OCI-LY7 (cell line): ENCODE data around the gene VPS8. TPM values are rescaled to one million over a fixed set of nuclear protein-coding genes. Genes with fewer than 3 reads are reported as not detected.

Experiments used
- BruUV-seq: library from RNA; stranded (reverse); fragments of 400-500 nt; replicated peaks from 2 replicates; lab custom pipeline; 2021; lab: Mats Ljungman, UMichigan
- CTCF ChIA-PET: fragments of 300-600 bp; sonication (Branson Sonifier 250); formaldehyde crosslinking; loops from one replicate; lab custom pipeline; 2022; ENCODE audit warnings: antibody characterized with exemption; ENCODE audit not compliant: unreplicated experiment; lab: Charles Lee
- POLR2A ChIA-PET: fragments of 300-600 bp; sonication (Branson Sonifier 250); formaldehyde crosslinking; loops from one replicate; lab custom pipeline; 2022; ENCODE audit warnings: antibody characterized with exemption; lab: Charles Lee
- DNase-seq: peaks from one replicate; pipeline ENCODE4 v3.0.0-alpha.2; 2015; ENCODE audit warnings: low spot score
- H2AFZ ChIP-seq: fragments of 200-600 bp; sonication (generic), shearing (Covaris generic); 2 replicates; pipeline ENCODE4 v1.6.1; 2014; ENCODE audit warnings: mild to moderate bottlenecking, antibody characterized with exemption, low read length, moderate library complexity
- H3K27ac ChIP-seq: fragments of 200-600 bp; sonication (generic); 2 replicates; pipeline ENCODE4 v1.5.1; 2014; ENCODE audit warnings: mixed run types, low read depth, mild to moderate bottlenecking, moderate library complexity, low read length, inconsistent platforms; ENCODE audit not compliant: poor library complexity, severe bottlenecking
- H3K36me3 ChIP-seq: fragments of 200-600 bp; sonication (generic); 2 replicates; pipeline ENCODE4 v1.6.1; 2014; ENCODE audit warnings: mild to moderate bottlenecking, antibody characterized with exemption, low read length, moderate library complexity, mixed read lengths; ENCODE audit not compliant: insufficient read depth
- H3K4me1 ChIP-seq: fragments of 200-600 bp; sonication (generic); 2 replicates; pipeline ENCODE4 v1.5.1; 2014; ENCODE audit warnings: mild to moderate bottlenecking, low read length; ENCODE audit not compliant: insufficient read depth, poor library complexity, severe bottlenecking
- H3K4me2 ChIP-seq: fragments of 200-600 bp; sonication (generic); 2 replicates; pipeline ENCODE4 v1.6.1; 2014; ENCODE audit warnings: mild to moderate bottlenecking, low read length
- H3K4me3 ChIP-seq: fragments of 200-600 bp; sonication (generic); 2 replicates; pipeline ENCODE4 v1.5.1; 2014; ENCODE audit warnings: mild to moderate bottlenecking, low read depth, low read length; ENCODE audit not compliant: poor library complexity, severe bottlenecking
- H3K79me2 ChIP-seq: fragments of 200-600 bp; sonication (generic); 2 replicates; pipeline ENCODE4 v1.6.1; 2016; ENCODE audit warnings: low read depth, mild to moderate bottlenecking, low read length, moderate library complexity, mixed read lengths; ENCODE audit not compliant: insufficient read depth
- H3K9me2 ChIP-seq: fragments of 200-600 bp; sonication (generic); 2 replicates; pipeline ENCODE4 v1.6.1; 2016; ENCODE audit warnings: mild to moderate bottlenecking, low read length, mixed read lengths; ENCODE audit not compliant: insufficient read depth
- H3K9me3 ChIP-seq: fragments of 200-600 bp; sonication (generic); 2 replicates; pipeline ENCODE4 v1.6.1; 2014; ENCODE audit warnings: mild to moderate bottlenecking, mixed run types, low read length, mixed read lengths
- H4K20me1 ChIP-seq: fragments of 200-600 bp; sonication (generic); 2 replicates; pipeline ENCODE4 v1.6.1; 2014; ENCODE audit warnings: mild to moderate bottlenecking, antibody characterized with exemption, low read length, moderate library complexity, mixed read lengths; ENCODE audit not compliant: insufficient read depth
- CTCF ChIP-seq: fragments of 200-600 bp; sonication (generic); conservative IDR thresholded peaks from 2 replicates; pipeline ENCODE4 v1.5.1; 2014; ENCODE audit warnings: mild to moderate bottlenecking, antibody characterized with exemption, low read length, moderate library complexity, mixed read lengths
- EZH2phosphoT487 ChIP-seq: fragments of 200-600 bp; sonication (generic); IDR thresholded peaks from 2 replicates; pipeline ENCODE4 v1.6.1; 2018; ENCODE audit warnings: low read depth, borderline replicate concordance, mild to moderate bottlenecking, mixed run types, antibody characterized with exemption, low read length, moderate library complexity, mixed read lengths
- intact Hi-C: fragments of 100-400 bp; cut with micrococcal nuclease; formaldehyde crosslinking; loops from one replicate; pipeline ENCODE4 v1.10.0; 2022; ENCODE audit not compliant: unreplicated experiment
- total RNA-seq, 2 experiments: library from RNA; depleted of rRNA in 1 of 2; stranded (reverse); fragments of >200 nt in 1 of 2; shearing (Covaris generic) in 1 of 2; gene quantifications; 2 replicates each; pipeline ENCODE4 v1.2.3, GENCODE V29; 2014 to 2022

The VPS8 gene
- total RNA-seq, 2 experiments from 2014 or later, result 33.5 to 44.9 TPM

- POLR2A ChIA-PET, result interaction anchor here (0.6 to 1.3 kb wide), 2 partner anchors 10 to 204 kb away, joined by 3 to 4 read pairs; no protein-coding TSS in a partner anchor
- H2AFZ ChIP-seq, result no peak overlapping the region
- no peaks in the 10 kb centered on the region for H4K20me1 ChIP-seq
- no peak for DNase-seq
- H3K4me2 ChIP-seq, result no peak overlapping the region
- no peak for TF ChIP-seq EZH2phosphoT487
- TF ChIP-seq CTCF, result no peak
- no TSS peak for BruUV-seq
- H3K36me3 ChIP-seq, result peaks cover 54% of the 10 kb centered on the region
- H3K9me2 ChIP-seq, result no peaks in the 10 kb centered on the region
- no peak overlapping the region for H3K4me3 ChIP-seq
- no peaks in the 10 kb centered on the region; the same call in 1 of the 2 replicates for H3K9me3 ChIP-seq
- CTCF ChIA-PET, result no interaction called here
- H3K79me2 ChIP-seq, result no peaks in the 10 kb centered on the region
- no peak overlapping the region for H3K27ac ChIP-seq
- intact Hi-C loops, result no loop called here
- H3K4me1 ChIP-seq, result no peaks in the 10 kb centered on the region
Measured at GRCh38 chr3:184832903-184833302, 20.9 kb downstream of the VPS8 start.

DNA sequence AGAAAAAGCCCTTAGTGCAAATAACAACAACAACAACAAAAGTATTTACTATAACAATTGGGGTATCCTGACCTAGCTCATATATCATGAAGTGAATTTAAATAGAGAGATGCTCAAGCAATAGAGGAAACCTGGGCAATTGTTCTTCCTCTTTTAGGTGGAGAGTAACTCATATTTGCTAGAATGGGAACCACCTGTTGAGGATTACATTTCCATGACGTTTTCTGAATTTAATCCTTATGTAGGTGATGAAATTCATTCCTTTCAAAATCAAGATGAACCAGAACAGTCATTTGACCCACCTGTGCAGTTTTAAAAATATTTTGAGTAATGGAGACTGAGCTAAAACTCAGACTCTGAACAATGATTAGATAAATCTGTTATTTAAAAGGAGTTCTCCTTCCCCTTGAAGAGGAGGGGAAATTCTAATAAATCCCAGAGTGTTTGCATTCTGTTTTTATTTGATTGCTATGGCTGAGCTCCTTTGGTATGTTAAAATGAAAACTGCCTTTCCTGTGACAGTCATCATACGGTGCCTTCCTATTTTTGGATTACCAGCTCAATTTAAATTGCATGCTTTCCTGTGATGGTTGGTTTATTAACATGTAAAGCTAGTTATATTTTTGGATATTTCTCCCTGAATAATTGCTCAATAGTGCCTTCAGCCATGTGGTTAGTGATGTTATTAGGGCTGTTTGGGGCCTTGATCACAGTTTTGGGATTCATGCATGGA lies 24.3 kb downstream of the VPS8 start:
- no peaks in the 10 kb centered on the region for H4K20me1 ChIP-seq
- H3K4me1 ChIP-seq, result no peaks in the 10 kb centered on the region
- intact Hi-C loops, result no loop called here
- ChIA-PET CTCF (no interaction called here), POLR2A (interaction anchor here (0.5 to 1.9 kb wide), 5 partner anchors 9 to 512 kb away, joined by 3 to 6 read pairs (median 4); no protein-coding TSS in a partner anchor)
- peaks cover 38% of the 10 kb centered on the region for H3K36me3 ChIP-seq
- no peak overlapping the region for H3K27ac ChIP-seq
- no peak overlapping the region for H2AFZ ChIP-seq
- no peak for DNase-seq
- H3K4me2 ChIP-seq, result no peak overlapping the region
- H3K9me3 ChIP-seq, result no peaks in the 10 kb centered on the region; the same call in 1 of the 2 replicates
- no peak for TF ChIP-seq EZH2phosphoT487
- TF ChIP-seq CTCF, result no peak
- no peaks in the 10 kb centered on the region for H3K9me2 ChIP-seq
- no TSS peak for BruUV-seq
- H3K79me2 ChIP-seq, result no peaks in the 10 kb centered on the region
- no peak overlapping the region for H3K4me3 ChIP-seq

DNA sequence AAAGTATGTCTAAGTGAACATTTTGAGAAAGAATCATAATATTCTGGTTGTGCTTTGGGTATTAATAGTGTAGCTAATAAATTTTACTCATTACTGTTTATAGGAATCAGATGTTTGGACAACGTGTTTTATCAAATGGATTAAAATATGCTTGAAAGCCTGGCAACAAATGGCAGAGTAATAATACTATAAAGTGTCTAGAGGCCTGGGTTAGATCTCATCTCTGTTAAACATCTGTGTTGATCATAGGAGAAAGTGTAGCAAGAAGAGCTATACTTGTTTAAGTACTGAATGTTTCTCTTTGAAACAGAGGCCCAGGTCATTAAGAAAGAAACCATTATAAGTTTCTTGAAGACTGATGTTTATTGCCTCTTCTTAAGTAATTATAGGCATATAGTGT lies 30.5 kb downstream of the VPS8 start:
- intact Hi-C loops, result no loop called here
- TF ChIP-seq CTCF, result no peak
- no peak for TF ChIP-seq EZH2phosphoT487
- H3K4me3 ChIP-seq, result no peak overlapping the region

More for the DNA sequence above, 30.5 kb downstream of the VPS8 start:
- H3K79me2 ChIP-seq, result no peaks in the 10 kb centered on the region
- ChIA-PET CTCF (no interaction called here), POLR2A (interaction anchor here (1.1 kb wide), 1 partner anchor 20 kb away, joined by 4 read pairs; no protein-coding TSS in a partner anchor)
- DNase-seq, result no peak
- H4K20me1 ChIP-seq, result no peaks in the 10 kb centered on the region
- no TSS peak for BruUV-seq
- no peak overlapping the region for H2AFZ ChIP-seq
- no peak overlapping the region for H3K4me2 ChIP-seq
- no peaks in the 10 kb centered on the region for H3K36me3 ChIP-seq
- H3K9me3 ChIP-seq, result no peaks in the 10 kb centered on the region
- H3K27ac ChIP-seq, result no peak overlapping the region
- H3K9me2 ChIP-seq, result no peaks in the 10 kb centered on the region
- H3K4me1 ChIP-seq, result peaks cover 7% of the 10 kb centered on the region
